ENCODE data around the gene ACAN. TPM values are rescaled to one million over a fixed set of nuclear protein-coding genes. Genes with fewer than 3 reads are reported as not detected.

The ACAN gene
- total RNA-seq, 1 experiment from 2014 or later, result 1.4 TPM

DNA sequence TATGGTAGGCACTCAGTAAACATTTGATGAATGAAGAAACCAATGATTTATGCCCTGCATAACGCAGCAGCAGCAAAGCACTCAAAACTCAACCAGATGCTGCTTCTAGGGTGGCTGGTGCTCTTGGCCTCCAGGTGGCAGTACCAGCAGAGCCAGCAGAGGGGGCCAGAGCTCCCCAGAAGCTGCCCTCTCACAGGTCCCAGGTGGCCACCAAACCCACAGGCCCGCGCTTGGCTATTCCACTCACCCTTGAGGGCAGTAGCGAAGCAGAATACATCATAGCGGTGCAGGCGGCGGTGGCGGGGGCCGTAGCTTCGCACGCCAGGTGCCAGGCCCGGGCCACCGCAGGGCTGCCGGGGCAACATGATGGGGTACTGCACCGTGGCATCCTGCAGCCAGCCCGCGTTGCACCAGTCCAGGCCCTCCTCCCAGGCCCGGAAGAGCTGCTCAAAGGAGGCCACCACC lies 75.5 kb downstream of the ACAN start (continued):
- TF ChIP-seq ESRRA (CRISPR knock-in tag; IDR thresholded peaks at IDR 0.05; ENCODE audit: borderline replicate concordance), result no peak

GRCh38 chr15:88880944-88881740 lies 77.9 kb downstream of the ACAN start:
- DNase-seq (ENCODE audit: low spot score) (no peak), ATAC-seq (no peak)
- Mint-ChIP-seq H3K27me3 (ENCODE audit: low read depth) (no peaks in the 10 kb centered on the region), H3K9me3 (0 out of 2 replicates have a peak, but pooled peaks cover 3% of the 10 kb centered on the region), H3K4me1 (peaks cover 22% of the 10 kb centered on the region), H3K27ac (no peak overlapping the region), H3K36me3 (peaks cover 29% of the 10 kb centered on the region), H3K4me3 (no peak overlapping the region)
- TF ChIP-seq OVOL2 (CRISPR knock-in tag; IDR thresholded peaks at IDR 0.05; ENCODE audit: borderline replicate concordance) (no peak), E2F5 (CRISPR knock-in tag; IDR thresholded peaks at IDR 0.05) (no peak), JAZF1 (CRISPR knock-in tag; IDR thresholded peaks at IDR 0.05) (no peak), NR2C2 (CRISPR knock-in tag; IDR thresholded peaks at IDR 0.05) (no peak), PRRX2 (CRISPR knock-in tag; IDR thresholded peaks at IDR 0.05) (no peak), CREM (CRISPR knock-in tag; IDR thresholded peaks at IDR 0.05) (no peak), ESRRA (CRISPR knock-in tag; IDR thresholded peaks at IDR 0.05; ENCODE audit: borderline replicate concordance) (no peak), ZNF396 (CRISPR knock-in tag; IDR thresholded peaks at IDR 0.05; ENCODE audit: borderline replicate concordance) (no peak), CTCF (IDR thresholded peaks at IDR 0.05) (no peak), NFYB (CRISPR knock-in tag; conservative IDR thresholded peaks at IDR 0.05; ENCODE audit: low read depth) (no peak)
- TF ChIP-seq, protein P1, sequence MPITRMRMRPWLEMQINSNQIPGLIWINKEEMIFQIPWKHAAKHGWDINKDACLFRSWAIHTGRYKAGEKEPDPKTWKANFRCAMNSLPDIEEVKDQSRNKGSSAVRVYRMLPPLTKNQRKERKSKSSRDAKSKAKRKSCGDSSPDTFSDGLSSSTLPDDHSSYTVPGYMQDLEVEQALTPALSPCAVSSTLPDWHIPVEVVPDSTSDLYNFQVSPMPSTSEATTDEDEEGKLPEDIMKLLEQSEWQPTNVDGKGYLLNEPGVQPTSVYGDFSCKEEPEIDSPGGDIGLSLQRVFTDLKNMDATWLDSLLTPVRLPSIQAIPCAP (CRISPR knock-in tag; IDR thresholded peaks at IDR 0.05), result no peak
- TF ChIP-seq, protein P2, sequence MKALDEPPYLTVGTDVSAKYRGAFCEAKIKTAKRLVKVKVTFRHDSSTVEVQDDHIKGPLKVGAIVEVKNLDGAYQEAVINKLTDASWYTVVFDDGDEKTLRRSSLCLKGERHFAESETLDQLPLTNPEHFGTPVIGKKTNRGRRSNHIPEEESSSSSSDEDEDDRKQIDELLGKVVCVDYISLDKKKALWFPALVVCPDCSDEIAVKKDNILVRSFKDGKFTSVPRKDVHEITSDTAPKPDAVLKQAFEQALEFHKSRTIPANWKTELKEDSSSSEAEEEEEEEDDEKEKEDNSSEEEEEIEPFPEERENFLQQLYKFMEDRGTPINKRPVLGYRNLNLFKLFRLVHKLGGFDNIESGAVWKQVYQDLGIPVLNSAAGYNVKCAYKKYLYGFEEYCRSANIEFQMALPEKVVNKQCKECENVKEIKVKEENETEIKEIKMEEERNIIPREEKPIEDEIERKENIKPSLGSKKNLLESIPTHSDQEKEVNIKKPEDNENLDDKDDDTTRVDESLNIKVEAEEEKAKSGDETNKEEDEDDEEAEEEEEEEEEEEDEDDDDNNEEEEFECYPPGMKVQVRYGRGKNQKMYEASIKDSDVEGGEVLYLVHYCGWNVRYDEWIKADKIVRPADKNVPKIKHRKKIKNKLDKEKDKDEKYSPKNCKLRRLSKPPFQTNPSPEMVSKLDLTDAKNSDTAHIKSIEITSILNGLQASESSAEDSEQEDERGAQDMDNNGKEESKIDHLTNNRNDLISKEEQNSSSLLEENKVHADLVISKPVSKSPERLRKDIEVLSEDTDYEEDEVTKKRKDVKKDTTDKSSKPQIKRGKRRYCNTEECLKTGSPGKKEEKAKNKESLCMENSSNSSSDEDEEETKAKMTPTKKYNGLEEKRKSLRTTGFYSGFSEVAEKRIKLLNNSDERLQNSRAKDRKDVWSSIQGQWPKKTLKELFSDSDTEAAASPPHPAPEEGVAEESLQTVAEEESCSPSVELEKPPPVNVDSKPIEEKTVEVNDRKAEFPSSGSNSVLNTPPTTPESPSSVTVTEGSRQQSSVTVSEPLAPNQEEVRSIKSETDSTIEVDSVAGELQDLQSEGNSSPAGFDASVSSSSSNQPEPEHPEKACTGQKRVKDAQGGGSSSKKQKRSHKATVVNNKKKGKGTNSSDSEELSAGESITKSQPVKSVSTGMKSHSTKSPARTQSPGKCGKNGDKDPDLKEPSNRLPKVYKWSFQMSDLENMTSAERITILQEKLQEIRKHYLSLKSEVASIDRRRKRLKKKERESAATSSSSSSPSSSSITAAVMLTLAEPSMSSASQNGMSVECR (CRISPR knock-in tag; IDR thresholded peaks at IDR 0.05; ENCODE audit: borderline replicate concordance), result no peak
- TF ChIP-seq, protein P3, sequence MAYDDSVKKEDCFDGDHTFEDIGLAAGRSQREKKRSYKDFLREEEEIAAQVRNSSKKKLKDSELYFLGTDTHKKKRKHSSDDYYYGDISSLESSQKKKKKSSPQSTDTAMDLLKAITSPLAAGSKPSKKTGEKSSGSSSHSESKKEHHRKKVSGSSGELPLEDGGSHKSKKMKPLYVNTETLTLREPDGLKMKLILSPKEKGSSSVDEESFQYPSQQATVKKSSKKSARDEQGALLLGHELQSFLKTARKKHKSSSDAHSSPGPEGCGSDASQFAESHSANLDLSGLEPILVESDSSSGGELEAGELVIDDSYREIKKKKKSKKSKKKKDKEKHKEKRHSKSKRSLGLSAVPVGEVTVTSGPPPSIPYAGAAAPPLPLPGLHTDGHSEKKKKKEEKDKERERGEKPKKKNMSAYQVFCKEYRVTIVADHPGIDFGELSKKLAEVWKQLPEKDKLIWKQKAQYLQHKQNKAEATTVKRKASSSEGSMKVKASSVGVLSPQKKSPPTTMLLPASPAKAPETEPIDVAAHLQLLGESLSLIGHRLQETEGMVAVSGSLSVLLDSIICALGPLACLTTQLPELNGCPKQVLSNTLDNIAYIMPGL (CRISPR knock-in tag; IDR thresholded peaks at IDR 0.05), result no peak
- TF ChIP-seq, protein P4, sequence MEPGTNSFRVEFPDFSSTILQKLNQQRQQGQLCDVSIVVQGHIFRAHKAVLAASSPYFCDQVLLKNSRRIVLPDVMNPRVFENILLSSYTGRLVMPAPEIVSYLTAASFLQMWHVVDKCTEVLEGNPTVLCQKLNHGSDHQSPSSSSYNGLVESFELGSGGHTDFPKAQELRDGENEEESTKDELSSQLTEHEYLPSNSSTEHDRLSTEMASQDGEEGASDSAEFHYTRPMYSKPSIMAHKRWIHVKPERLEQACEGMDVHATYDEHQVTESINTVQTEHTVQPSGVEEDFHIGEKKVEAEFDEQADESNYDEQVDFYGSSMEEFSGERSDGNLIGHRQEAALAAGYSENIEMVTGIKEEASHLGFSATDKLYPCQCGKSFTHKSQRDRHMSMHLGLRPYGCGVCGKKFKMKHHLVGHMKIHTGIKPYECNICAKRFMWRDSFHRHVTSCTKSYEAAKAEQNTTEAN (CRISPR knock-in tag; IDR thresholded peaks at IDR 0.05), result no peak
- CTCF ChIA-PET, result interaction anchor here (0.9 to 3.3 kb wide), 4 partner anchors 14 to 290 kb away, joined by 3 to 18 read pairs (median 3); no protein-coding TSS in a partner anchor
- POLR2A ChIA-PET, result no interaction called here

Measured in WTC11 (cell line).